Lung (tissue), 12 donors: ENCODE measurements around the gene CDH6. TPM values are rescaled to one million over a fixed set of nuclear protein-coding genes. Genes with fewer than 3 reads are reported as not detected.
A peak's percentile ranks its signal among the peaks of the same experiment; 100 is the strongest.

Experiments used
- ATAC-seq: fragments of 200-7000 bp; cut with Tn5 transposase; one replicate; pipeline ENCODE4 v1.9.1; 2020; ENCODE audit warnings: moderate number of reproducible peaks; ENCODE audit not compliant: insufficient read depth, low FRiP score
- DNase-seq, 3 donors: peaks; one replicate each; pipeline ENCODE4 v3.0.0-alpha.2; 2013 to 2017
- H3K27ac ChIP-seq, 2 donors: one replicate each; pipeline ENCODE4 v1.5.1; 2013; ENCODE audit warnings: mild to moderate bottlenecking in 2 of 2, moderate library complexity in 2 of 2, control low read depth in 1 of 2, inconsistent platforms in 1 of 2, low read depth in 1 of 2, low read length in 1 of 2
- H3K27me3 ChIP-seq, 3 donors: one replicate each; pipeline ENCODE4 v1.5.1; 2013; ENCODE audit warnings: low read length in 2 of 3; ENCODE audit not compliant: control insufficient read depth in 3 of 3, insufficient read depth in 3 of 3
- H3K36me3 ChIP-seq, 4 donors: one replicate each; pipeline ENCODE4 v1.5.1; 2013; ENCODE audit warnings: low read length in 4 of 4, mild to moderate bottlenecking in 1 of 4, moderate library complexity in 1 of 4; ENCODE audit not compliant: control insufficient read depth in 4 of 4, insufficient read depth in 4 of 4
- H3K4me1 ChIP-seq, 5 donors: one replicate each; pipeline ENCODE4 v1.5.1; 2013; ENCODE audit warnings: low read length in 5 of 5, mild to moderate bottlenecking in 2 of 5, moderate library complexity in 1 of 5; ENCODE audit not compliant: control insufficient read depth in 5 of 5, insufficient read depth in 5 of 5
- H3K4me3 ChIP-seq: one replicate; pipeline ENCODE4 v1.5.1; 2013; ENCODE audit warnings: mild to moderate bottlenecking, control low read depth, moderate library complexity
- H3K9ac ChIP-seq, 2 donors: one replicate each; pipeline ENCODE4 v1.5.1; 2013; ENCODE audit warnings: low read length in 2 of 2, control low read depth in 1 of 2; ENCODE audit not compliant: insufficient read depth in 1 of 2
- H3K9me3 ChIP-seq, 4 donors: one replicate each; pipeline ENCODE4 v1.5.1; 2013; ENCODE audit warnings: low read length in 3 of 4, mild to moderate bottlenecking in 1 of 4, moderate library complexity in 1 of 4; ENCODE audit not compliant: control insufficient read depth in 4 of 4, insufficient read depth in 3 of 4
- CTCF ChIP-seq: IDR thresholded peaks from 2 replicates; pipeline ENCODE4 v1.5.1; 2012; ENCODE audit warnings: mild to moderate bottlenecking; ENCODE audit errors: control extremely low read depth, extremely low read depth
- WGBS, 2 donors: extraction: QIAGEN DNeasy Blood & Tissue Kit; methylation state at CpG; one replicate each; pipeline ENCODE4 v1.1.7; 2013; 5-methylcytosine and 5-hydroxymethylcytosine counted together
- polyA plus RNA-seq, 2 donors: library from polyadenylated mRNA; stranded (reverse); fragments of 200-250 nt; gene quantifications; one replicate each; pipeline ENCODE4 v1.2.1, GENCODE V29; 2013
- total RNA-seq, 2 donors: library from RNA; depleted of rRNA in 1 of 2; stranded (reverse); fragments of >200 nt in 1 of 2; gene quantifications; one replicate each; pipeline ENCODE4 v1.2.1, GENCODE V29; 2014 to 2021
- donor health status: control.
- donor health status: control.
- donor health status: Bipolar disorder and iron deficiency.
- donor health status: healthy.
- donor health status: DM: yes; HTN: yes; CAD: no.

The CDH6 gene
- total and polyA plus RNA-seq, 4 donors: 2.0 to 20.8 (median 2.6) TPM

GRCh38 chr5:31365776-31366175 is 172.3 kb downstream of the CDH6 start:
- H3K4me3 ChIP-seq: no peak overlapping the region
- DNase-seq (no peak), ATAC-seq (no peak)
- H3K9me3 ChIP-seq: peaks cover 0 to 5% (median 0%) of the 10 kb centered on the region in 4 donors
- H3K9ac ChIP-seq: no peak overlapping the region
- H3K27ac ChIP-seq: no peak overlapping the region
- no peaks in the 10 kb centered on the region for H3K4me1 ChIP-seq
- no peaks in the 10 kb centered on the region for H3K36me3 ChIP-seq
- WGBS, 2 donors: 89 to 92% methylated on average over 3 of the region's 3 CpGs
- TF ChIP-seq CTCF: no peak
- no peaks in the 10 kb centered on the region for H3K27me3 ChIP-seq

GRCh38 chr5:31366941-31367340 is 173.5 kb downstream of the CDH6 start:
- no peaks in the 10 kb centered on the region for H3K4me1 ChIP-seq

GRCh38 chr5:31372124-31372523 is 178.6 kb downstream of the CDH6 start:
- H3K9me3 ChIP-seq: no peaks in the 10 kb centered on the region
- DNase-seq (no peak), ATAC-seq (no peak)
- TF ChIP-seq CTCF: no peak
- no peak overlapping the region for H3K27ac ChIP-seq
- H3K4me3 ChIP-seq: no peak overlapping the region
- no peaks in the 10 kb centered on the region for H3K36me3 ChIP-seq
- H3K27me3 ChIP-seq: no peaks in the 10 kb centered on the region
- H3K9ac ChIP-seq: no peak overlapping the region
- WGBS, 2 donors: 47 to 73% methylated on average over 1 of the region's 1 CpG
- H3K4me1 ChIP-seq: peaks cover 0 to 4% (median 0%) of the 10 kb centered on the region in 5 donors

More at GRCh38 chr5:31366941-31367340, 173.5 kb downstream of the CDH6 start:
- 62 to 80% methylated on average over 5 of the region's 5 CpGs for WGBS, 2 donors
- no peak for TF ChIP-seq CTCF
- DNase-seq: peak in 1 of 3 donors; percentile 3
- peaks cover 0 to 5% (median 0%) of the 10 kb centered on the region in 4 donors for H3K9me3 ChIP-seq
- H3K4me3 ChIP-seq: no peak overlapping the region
- no peaks in the 10 kb centered on the region for H3K27me3 ChIP-seq
- no peak overlapping the region for H3K9ac ChIP-seq
- ATAC-seq: no peak
- H3K27ac ChIP-seq: no peak overlapping the region
- no peaks in the 10 kb centered on the region for H3K36me3 ChIP-seq
